Renal cortical epithelial cell (primary cell): ENCODE measurements around the gene GYPC. TPM values are rescaled to one million over a fixed set of nuclear protein-coding genes. Genes with fewer than 3 reads are reported as not detected.

Source experiments
- DNase-seq: peaks from one replicate; pipeline ENCODE4 v3.0.0-alpha.2; 2011; ENCODE audit warnings: low read depth
- total RNA-seq: library from RNA; depleted of rRNA; stranded (reverse); fragments of >200 nt; gene quantifications from 2 replicates; pipeline ENCODE4 v1.2.3, GENCODE V29; 2014

GYPC gene
- total RNA-seq, 1 donor from 2014 or later = 22.3 TPM

DNA sequence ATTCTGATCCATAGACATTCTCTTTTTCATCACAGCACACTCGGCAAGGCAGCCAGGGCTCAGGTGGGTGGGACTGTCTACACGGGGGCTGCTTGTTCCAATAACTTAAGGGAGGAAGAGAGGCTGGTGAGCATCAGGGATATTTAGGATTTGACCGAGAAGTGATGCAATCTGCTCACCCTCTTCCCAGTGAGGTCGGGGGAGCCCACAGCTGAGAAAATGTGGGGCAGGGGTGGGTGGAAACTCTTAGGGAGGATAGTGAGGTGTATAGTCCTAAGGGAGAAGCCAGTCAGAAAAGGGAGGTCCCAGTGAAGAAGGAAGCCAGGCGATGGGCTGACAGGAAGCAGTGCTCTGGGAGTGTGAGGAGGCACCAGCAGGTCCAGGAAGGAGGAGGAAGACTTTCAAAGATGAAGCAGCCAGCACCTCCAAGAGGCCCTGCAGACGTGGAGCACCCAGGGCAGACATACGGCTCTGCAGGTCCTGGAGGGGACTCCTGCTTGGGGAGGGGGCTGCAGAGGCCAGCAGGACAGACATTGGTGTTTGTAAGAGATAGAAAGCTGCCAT, 76.8 kb downstream of the GYPC start:
- DNase-seq = no peak

DNA sequence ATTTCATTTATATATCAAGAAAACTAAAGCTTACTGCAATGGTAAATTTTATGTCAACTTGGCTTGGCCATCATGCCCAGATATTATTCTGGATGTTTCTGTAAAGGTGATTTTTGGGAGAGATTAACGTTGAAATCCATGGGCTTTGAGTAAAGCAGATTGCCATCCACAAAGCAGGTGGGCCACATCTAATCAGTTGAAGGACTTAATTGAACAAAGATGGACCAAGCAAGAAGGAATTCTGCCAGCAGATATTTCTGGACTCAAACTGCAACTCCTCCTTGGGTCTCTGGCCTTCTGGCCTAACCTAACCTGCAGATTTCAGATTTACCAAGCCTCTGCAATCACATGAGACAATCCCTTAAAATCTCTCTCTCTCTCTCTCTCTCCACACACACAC, 77.8 kb downstream of the GYPC start:
- DNase-seq = no peak

DNA sequence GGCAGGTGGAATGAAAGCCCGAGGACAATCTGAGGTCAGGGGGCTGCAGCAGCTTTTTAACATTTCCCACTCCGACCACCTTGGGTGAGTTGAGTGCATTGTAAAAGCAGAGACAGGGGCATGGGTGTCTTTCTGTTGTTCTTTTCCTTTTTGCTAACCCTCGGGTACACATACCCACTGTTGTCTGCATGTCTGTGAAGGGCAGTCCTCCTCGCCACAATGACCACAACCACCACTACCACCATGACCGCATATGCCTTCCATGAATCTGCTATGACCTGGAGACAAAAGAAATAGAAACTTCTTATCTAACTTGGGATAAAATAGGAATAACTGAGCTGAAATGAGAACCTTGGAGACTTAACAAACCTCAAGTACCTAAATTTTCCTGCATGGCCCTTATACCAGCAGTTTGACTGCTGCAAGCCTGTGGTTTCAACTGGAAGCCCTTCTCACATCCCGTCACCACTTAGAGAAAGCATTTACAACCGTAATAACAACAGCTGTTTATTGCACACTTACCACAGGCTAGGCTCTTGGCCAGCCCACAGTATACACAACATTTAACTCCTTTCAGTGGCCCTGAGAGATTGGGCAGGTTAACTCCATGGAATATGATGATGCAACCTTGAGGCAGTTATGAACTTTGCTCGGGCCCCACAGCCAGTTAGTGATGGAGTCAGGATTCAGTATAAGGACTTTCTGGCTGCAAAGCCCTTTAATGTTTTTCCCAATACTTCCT, 80.3 kb downstream of the GYPC start:
- no peak for DNase-seq

DNA sequence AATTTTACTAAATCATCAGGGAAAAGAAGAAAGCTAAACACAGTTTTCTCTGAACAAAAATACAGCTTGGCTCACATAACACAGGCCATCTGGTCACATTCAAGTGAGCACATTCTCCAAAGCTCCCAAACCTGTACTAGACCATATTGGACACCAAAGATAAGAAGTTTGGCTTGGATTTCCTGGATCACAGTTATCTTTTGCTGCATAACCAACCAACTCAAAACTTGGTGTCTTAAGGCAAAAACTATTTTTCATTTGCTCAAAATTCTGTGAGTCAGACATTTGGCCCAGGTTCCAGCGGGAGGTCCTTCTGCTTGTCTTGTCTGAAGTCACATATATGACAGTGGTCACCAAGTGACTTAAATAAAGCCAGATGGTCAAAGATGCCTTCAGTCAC, 83.2 kb downstream of the GYPC start:
- no peak for DNase-seq

DNA sequence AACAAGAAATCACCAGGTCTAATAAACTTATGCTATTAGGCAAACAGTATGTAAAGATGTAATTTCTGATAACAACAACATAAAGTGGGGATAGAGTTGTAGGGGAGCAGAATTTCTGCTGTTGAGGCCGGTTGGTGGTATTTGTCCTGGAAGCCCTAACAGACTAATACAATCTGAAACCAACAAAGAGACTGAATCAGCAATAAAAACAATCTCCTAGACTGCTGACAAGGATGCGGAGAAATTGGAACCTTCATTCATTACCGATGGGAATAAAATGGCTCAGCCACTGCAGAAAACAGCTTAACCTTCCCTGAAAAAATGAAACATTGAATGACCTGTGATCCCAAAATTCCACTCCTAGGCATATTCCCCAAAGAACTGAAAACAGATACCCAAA, 88.7 kb downstream of the GYPC start:
- DNase-seq = no peak

Other genes with a start within 250 kb of the GYPC start
- gene TEX51, start 242.7 kb downstream of the GYPC start, total RNA-seq = not detected in 2 replicates